ENCODE data around the gene ANO6. TPM values are rescaled to one million over a fixed set of nuclear protein-coding genes. Genes with fewer than 3 reads are reported as not detected.

Gene ANO6
- total RNA-seq, 4 donors from 2014 or later, result 117 to 224 (median 170) TPM

GRCh38 chr12:45186762-45187161, 29.1 kb upstream of the ANO6 start:
- Histone ChIP-seq H3K36me3 (no peaks in the 10 kb centered on the region), H3K4me3 (no peak overlapping the region), H3K27ac (no peak overlapping the region), H3K4me1 (peaks cover 0 to 6% (median 0%) of the 10 kb centered on the region in 3 donors), H3K9me3 (no peaks in the 10 kb centered on the region), H3K27me3 (no peaks in the 10 kb centered on the region)
- WGBS, 2 donors (ENCODE audit: low coverage in 1 of 2), result 92% methylated on average over 1 of the region's 2 CpGs; no CpG with 5 or more reads in 1 of the 2 donors
- TF ChIP-seq EP300 (IDR thresholded peaks at IDR 0.05), result no peak
- no peak for TF ChIP-seq POLR2A (IDR thresholded peaks at IDR 0.05)
- TF ChIP-seq CTCF (IDR thresholded peaks at IDR 0.05), result no peak
- TF ChIP-seq POLR2AphosphoS5 (IDR thresholded peaks at IDR 0.05), result no peak
- ATAC-seq, result no peak

- TF ChIP-seq CTCF (IDR thresholded peaks at IDR 0.05), result no peak
- no peak for TF ChIP-seq POLR2AphosphoS5 (IDR thresholded peaks at IDR 0.05)
- TF ChIP-seq POLR2A (IDR thresholded peaks at IDR 0.05), result no peak
- ATAC-seq, result no peak
- Histone ChIP-seq H3K9me3 (no peaks in the 10 kb centered on the region), H3K4me3 (no peak overlapping the region), H3K27ac (no peak overlapping the region), H3K27me3 (no peaks in the 10 kb centered on the region), H3K4me1 (peaks cover 0 to 8% (median 3%) of the 10 kb centered on the region in 3 donors), H3K36me3 (no peaks in the 10 kb centered on the region)
- 100% methylated on average over 1 of the region's 1 CpG for WGBS, 2 donors (ENCODE audit: low coverage in 1 of 2)
Measured at GRCh38 chr12:45189766-45190403, 26.0 kb upstream of the ANO6 start.

- Histone ChIP-seq H3K27ac (no peak overlapping the region), H3K27me3 (no peaks in the 10 kb centered on the region), H3K4me1 (peaks cover 0 to 8% (median 3%) of the 10 kb centered on the region in 3 donors), H3K4me3 (no peak overlapping the region), H3K36me3 (no peaks in the 10 kb centered on the region), H3K9me3 (no peaks in the 10 kb centered on the region)
- 86 to 95% methylated on average over 1 of the region's 1 CpG for WGBS, 2 donors (ENCODE audit: low coverage in 1 of 2)
- no peak for ATAC-seq
- TF ChIP-seq CTCF (IDR thresholded peaks at IDR 0.05), result no peak
- TF ChIP-seq EP300 (IDR thresholded peaks at IDR 0.05), result no peak
- no peak for TF ChIP-seq POLR2A (IDR thresholded peaks at IDR 0.05)
- no peak for TF ChIP-seq POLR2AphosphoS5 (IDR thresholded peaks at IDR 0.05)
Measured at GRCh38 chr12:45191239-45191638, 24.7 kb upstream of the ANO6 start.

- 68 to 71% methylated on average over 4 of the region's 4 CpGs for WGBS, 2 donors (ENCODE audit: low coverage in 1 of 2)
- no peak overlapping the region for H3K4me3 ChIP-seq
- H3K27me3 ChIP-seq, result no peaks in the 10 kb centered on the region
- ATAC-seq, result no peak
- no peaks in the 10 kb centered on the region for H3K9me3 ChIP-seq
- H3K4me1 ChIP-seq, result peaks cover 0 to 8% (median 3%) of the 10 kb centered on the region in 3 donors
- no peak overlapping the region for H3K27ac ChIP-seq
- no peaks in the 10 kb centered on the region for H3K36me3 ChIP-seq
- TF ChIP-seq POLR2A (IDR thresholded peaks at IDR 0.05) (no peak), CTCF (IDR thresholded peaks at IDR 0.05) (no peak), EP300 (IDR thresholded peaks at IDR 0.05) (no peak), POLR2AphosphoS5 (IDR thresholded peaks at IDR 0.05) (no peak)
Measured at GRCh38 chr12:45192707-45193106, 23.2 kb upstream of the ANO6 start.

GRCh38 chr12:45200491-45201043, 15.3 kb upstream of the ANO6 start:
- WGBS, 2 donors (ENCODE audit: low coverage in 1 of 2), result 80 to 97% methylated on average over 4 to 7 of the region's 7 CpGs
- H3K27me3 ChIP-seq, result no peaks in the 10 kb centered on the region
- no peak for ATAC-seq
- no peak for TF ChIP-seq POLR2A (IDR thresholded peaks at IDR 0.05)
- peaks cover 0 to 11% (median 0%) of the 10 kb centered on the region in 3 donors for H3K4me1 ChIP-seq
- no peak overlapping the region for H3K27ac ChIP-seq
- no peaks in the 10 kb centered on the region for H3K36me3 ChIP-seq
- H3K9me3 ChIP-seq, result no peaks in the 10 kb centered on the region
- H3K4me3 ChIP-seq, result no peak overlapping the region
